NCI-H1436 treated with DMSO at 0.1 percent for 48 hours (cell line): ENCODE results near the gene TALDO1.
"Not testable (repeated sequence)": the region's sequence is repeated elsewhere in the genome, so short reads cannot be mapped to it uniquely, and the experiment has no call there.

Source experiments
- DNase-seq: peaks from one replicate; lab custom pipeline; 2025; lab: John Stamatoyannopoulos, UW

TALDO1 gene

GRCh38 chr11:719214-720016 is 27.8 kb upstream of the TALDO1 start:
- DNase-seq: no peak

GRCh38 chr11:720017-720641 is 27.1 kb upstream of the TALDO1 start:
- no peak for DNase-seq

GRCh38 chr11:720642-721246 is 26.5 kb upstream of the TALDO1 start:
- no peak for DNase-seq

GRCh38 chr11:721247-721740 is 26.0 kb upstream of the TALDO1 start:
- no peak for DNase-seq

- no peak for DNase-seq
These were observed 25.4 kb upstream of the TALDO1 start for GRCh38 chr11:721741-722345.

- no peak for DNase-seq
These were observed 24.9 kb upstream of the TALDO1 start for GRCh38 chr11:722346-722811.

GRCh38 chr11:723120-723883 is 24.0 kb upstream of the TALDO1 start:
- DNase-seq: peak; percentile 45

- no peak for DNase-seq
These were observed 23.1 kb upstream of the TALDO1 start for GRCh38 chr11:724049-724777.

GRCh38 chr11:724778-725386 is 22.4 kb upstream of the TALDO1 start:
- no peak for DNase-seq

- no peak for DNase-seq
These were observed 21.6 kb upstream of the TALDO1 start for GRCh38 chr11:725624-726202.

GRCh38 chr11:726278-727220 is 20.7 kb upstream of the TALDO1 start:
- no peak for DNase-seq

GRCh38 chr11:727281-727701 is 20.0 kb upstream of the TALDO1 start:
- no peak for DNase-seq

GRCh38 chr11:727859-728748 is 19.2 kb upstream of the TALDO1 start:
- DNase-seq: no peak

- no peak for DNase-seq
These were observed 18.3 kb upstream of the TALDO1 start for GRCh38 chr11:728901-729491.

GRCh38 chr11:729492-730074 is 17.7 kb upstream of the TALDO1 start:
- no peak for DNase-seq

- no peak for DNase-seq
These were observed 14.2 kb upstream of the TALDO1 start for GRCh38 chr11:733072-733471.

- not testable (repeated sequence) for DNase-seq
These were observed 12.7 kb upstream of the TALDO1 start for GRCh38 chr11:734541-734940.
